A549 (cell line): ENCODE results near the gene COLEC12. TPM values are rescaled to one million over a fixed set of nuclear protein-coding genes. Genes with fewer than 3 reads are reported as not detected.

Experiments used
- ATAC-seq, 2 experiments: fragments of 200-7000 bp in 1 of 2; fragments of >200 bp in 1 of 2; cut with Nextera tagmentation in 1 of 2; cut with Tn5 transposase in 1 of 2; 3 replicates each; pipeline versions ENCODE4 v1.8.0 to v1.9.1; 2018 to 2020; ENCODE audit warnings: mild to moderate bottlenecking in 1 of 2, moderate library complexity in 1 of 2
- CTCF ChIA-PET: fragments of 300-600 bp; sonication (Branson Sonifier 250); formaldehyde crosslinking; extraction: SDS; loops from one replicate; lab custom pipeline; 2021; ENCODE audit warnings: antibody characterized with exemption, inconsistent platforms; lab: Yijun Ruan, JAX
- POLR2A ChIA-PET: fragments of 350-600 bp; formaldehyde crosslinking; extraction: SDS; loops from one replicate; lab custom pipeline; 2021; ENCODE audit warnings: antibody characterized with exemption, inconsistent platforms; lab: Yijun Ruan, JAX
- DNase-seq, 2 experiments: peaks; one replicate each; pipeline versions ENCODE4 v3.0.0 to v3.0.0-alpha.2; 2011 to 2016; ENCODE audit warnings: low read depth in 1 of 2, low spot score in 1 of 2
- FAIRE-seq: peaks from 2 replicates; lab custom pipeline; 2011; peaks lifted over from hg19 to GRCh38; lab: Jason Lieb, UNC
- H3K27ac ChIP-seq, 2 experiments: fragments of >200 bp; sonication (Bioruptor Twin); formaldehyde crosslinking; 3 replicates each; pipeline ENCODE4 v1.5.1; 2016 to 2017
- H3K4me1 ChIP-seq: fragments of >200 bp; sonication (Bioruptor Twin); formaldehyde crosslinking; 3 replicates; pipeline ENCODE4 v1.6.1; 2016
- H3K4me2 ChIP-seq: fragments of >200 bp; sonication (Bioruptor Twin); formaldehyde crosslinking; 3 replicates; pipeline ENCODE4 v1.6.1; 2016
- H3K4me3 ChIP-seq: fragments of >200 bp; sonication (Bioruptor Twin); formaldehyde crosslinking; 3 replicates; pipeline ENCODE4 v1.5.1; 2016
- H3K9me3 ChIP-seq: fragments of >200 bp; sonication (Bioruptor Twin); formaldehyde crosslinking; 3 replicates; pipeline ENCODE4 v1.6.1; 2016
- BHLHE40 ChIP-seq: IDR thresholded peaks from 2 replicates; pipeline ENCODE4 v1.6.1; 2012; ENCODE audit warnings: low read depth, low read length, inconsistent platforms
- CHD4 ChIP-seq: fragments of 200-600 bp; sonication (generic); IDR thresholded peaks from 2 replicates; pipeline ENCODE4 v1.6.1; 2016; ENCODE audit warnings: antibody characterized with exemption, mild to moderate bottlenecking, borderline replicate concordance
- EP300 ChIP-seq, 2 experiments: fragments of >200 bp; sonication (Bioruptor Twin); formaldehyde crosslinking; IDR thresholded peaks; 2 replicates in 1 of 2; 3 replicates in 1 of 2; pipeline ENCODE4 v1.6.1; 2016 to 2017
- ESRRA ChIP-seq: fragments of 150-350 bp; IDR thresholded peaks from 2 replicates; pipeline ENCODE4 v1.6.1; 2014; ENCODE audit warnings: mild to moderate bottlenecking, low read length, borderline replicate concordance
- FOSB ChIP-seq: fragments of 250-450 bp; sonication (Bioruptor Pico); IDR thresholded peaks from 2 replicates; pipeline ENCODE4 v1.5.0; 2020; ENCODE audit warnings: mild to moderate bottlenecking, moderate library complexity
- FOSL2 ChIP-seq, 2 experiments: fragments of 450-650 bp in 1 of 2; fragments of >200 bp in 1 of 2; sonication (Bioruptor Twin) in 1 of 2; formaldehyde crosslinking; IDR thresholded peaks; 2 replicates each; pipeline versions ENCODE4 v1.5.0 to v1.6.1; 2016 to 2020; ENCODE audit warnings: mild to moderate bottlenecking in 1 of 2, moderate library complexity in 1 of 2
- FOXS1 ChIP-seq: fragments of 250-450 bp; sonication (Bioruptor Pico); IDR thresholded peaks from 2 replicates; pipeline ENCODE4 v1.5.0; 2020; ENCODE audit warnings: mild to moderate bottlenecking, moderate library complexity
- GATA3 ChIP-seq: IDR thresholded peaks from 2 replicates; pipeline ENCODE4 v1.6.1; 2012; ENCODE audit warnings: borderline replicate concordance
- HDAC2 ChIP-seq: fragments of 200-600 bp; sonication (generic); IDR thresholded peaks from 2 replicates; pipeline ENCODE4 v1.6.1; 2016
- HOXA7 ChIP-seq: fragments of 250-450 bp; sonication (Bioruptor Pico); IDR thresholded peaks from 2 replicates; pipeline ENCODE4 v1.5.0; 2020; ENCODE audit warnings: mild to moderate bottlenecking, moderate library complexity
- HOXB5 ChIP-seq: fragments of 250-450 bp; sonication (Bioruptor Pico); IDR thresholded peaks from 2 replicates; pipeline ENCODE4 v1.5.0; 2020; ENCODE audit warnings: mild to moderate bottlenecking, moderate library complexity
- JUNB ChIP-seq: fragments of >200 bp; sonication (Bioruptor Twin); formaldehyde crosslinking; IDR thresholded peaks from 2 replicates; pipeline ENCODE4 v1.6.1; 2016
- KDM5A ChIP-seq: fragments of 200-600 bp; sonication (generic); IDR thresholded peaks from 2 replicates; pipeline ENCODE4 v1.6.1; 2016; ENCODE audit warnings: antibody characterized with exemption, mild to moderate bottlenecking
- MAZ ChIP-seq: fragments of 150-350 bp; IDR thresholded peaks from 2 replicates; pipeline ENCODE4 v1.6.1; 2014; ENCODE audit warnings: antibody characterized with exemption, low read depth, low read length, borderline replicate concordance
- NR3C1 ChIP-seq: fragments of >200 bp; sonication (Bioruptor Twin); formaldehyde crosslinking; IDR thresholded peaks from 3 replicates; pipeline ENCODE4 v1.6.1; 2017
- POLR2A ChIP-seq: IDR thresholded peaks from 2 replicates; pipeline ENCODE4 v1.6.1; 2012; ENCODE audit warnings: mild to moderate bottlenecking, low read length
- RAD21 ChIP-seq, 2 experiments: fragments of >200 bp in 1 of 2; sonication (Bioruptor Twin) in 1 of 2; formaldehyde crosslinking in 1 of 2; IDR thresholded peaks in 1 of 2; conservative IDR thresholded peaks in 1 of 2; 2 replicates in 1 of 2; 3 replicates in 1 of 2; pipeline ENCODE4 v1.6.1; 2012 to 2018; ENCODE audit warnings: inconsistent platforms in 1 of 2
- RCOR1 ChIP-seq: fragments of 150-350 bp; IDR thresholded peaks from 2 replicates; pipeline ENCODE4 v1.6.1; 2014; ENCODE audit warnings: antibody characterized with exemption, low read length, low read depth
- RFX5 ChIP-seq: fragments of 450-650 bp; IDR thresholded peaks from 2 replicates; pipeline ENCODE4 v1.7.1; 2014; ENCODE audit warnings: antibody characterized with exemption, mild to moderate bottlenecking, moderate library complexity
- SMC3 ChIP-seq: fragments of >200 bp; sonication (Bioruptor Twin); formaldehyde crosslinking; IDR thresholded peaks from 3 replicates; pipeline ENCODE4 v1.6.1; 2018; ENCODE audit warnings: inconsistent platforms
- SREBF2 ChIP-seq: fragments of 450-650 bp; IDR thresholded peaks from 2 replicates; pipeline ENCODE4 v1.6.1; 2014; ENCODE audit warnings: mild to moderate bottlenecking, moderate library complexity
- TFCP2L1 ChIP-seq: fragments of 250-450 bp; sonication (Bioruptor Pico); IDR thresholded peaks from 2 replicates; pipeline ENCODE4 v1.5.0; 2021; ENCODE audit warnings: mild to moderate bottlenecking
- TP53 ChIP-seq: fragments of 250-450 bp; sonication (Bioruptor Pico); IDR thresholded peaks from 2 replicates; pipeline ENCODE4 v1.5.0; 2021; ENCODE audit warnings: mild to moderate bottlenecking, moderate library complexity
- ZC3H11A ChIP-seq: fragments of 450-650 bp; IDR thresholded peaks from 2 replicates; pipeline ENCODE4 v1.6.1; 2014; ENCODE audit warnings: antibody characterized with exemption, mild to moderate bottlenecking
- ZFP36 ChIP-seq: fragments of 450-650 bp; IDR thresholded peaks from 2 replicates; pipeline ENCODE4 v1.6.1; 2014; ENCODE audit warnings: borderline replicate concordance; ENCODE audit not compliant: partially characterized antibody
- ZNF302 ChIP-seq: fragments of 250-450 bp; sonication (Bioruptor Pico); IDR thresholded peaks from 2 replicates; pipeline ENCODE4 v1.9.0; 2021; ENCODE audit warnings: inconsistent platforms, mild to moderate bottlenecking, moderate library complexity
- ZSCAN20 ChIP-seq: fragments of 250-450 bp; sonication (Bioruptor Pico); IDR thresholded peaks from 2 replicates; pipeline ENCODE4 v1.8.0; 2022; ENCODE audit warnings: mild to moderate bottlenecking, moderate library complexity
- WGBS: methylation state at CpG from one replicate; pipeline ENCODE4 v1.1.6; 2017; ENCODE audit errors: missing lambda C conversion rate; 5-methylcytosine and 5-hydroxymethylcytosine counted together
- polyA plus RNA-seq, 4 experiments: library from polyadenylated mRNA; depleted of rRNA in 3 of 4; stranded (reverse); fragments of >200 nt; fragmentation: RNase III in 1 of 4; extraction: RNeasy Plus Mini Kit Qiagen cat#74134 plus additional on column Dnase treatment in 1 of 4; gene quantifications; 2 replicates in 3 of 4; 3 replicates in 1 of 4; pipeline ENCODE4 v1.2.3, GENCODE V29; 2011 to 2017
- TF ChIP-seq, protein P1 (sequence below): fragments of 150-350 bp; IDR thresholded peaks from 2 replicates; pipeline ENCODE4 v1.6.1; 2014; ENCODE audit warnings: low read depth, mild to moderate bottlenecking, low read length
- TF ChIP-seq, protein P2 (sequence below): fragments of 200-600 bp; sonication (generic); IDR thresholded peaks from 2 replicates; pipeline ENCODE4 v1.6.1; 2016; ENCODE audit warnings: antibody characterized with exemption, mild to moderate bottlenecking, moderate library complexity
- TF ChIP-seq, protein P3 (sequence below): IDR thresholded peaks from 2 replicates; pipeline ENCODE4 v1.6.1; 2012
- TF ChIP-seq, protein P4 (sequence below): fragments of 250-450 bp; sonication (Bioruptor Pico); IDR thresholded peaks from 2 replicates; pipeline ENCODE4 v1.5.0; 2021; ENCODE audit warnings: mild to moderate bottlenecking, moderate library complexity, borderline replicate concordance
- TF ChIP-seq, protein P5 (sequence below): fragments of 450-650 bp; IDR thresholded peaks from 2 replicates; pipeline ENCODE4 v1.6.1; 2014; ENCODE audit warnings: antibody characterized with exemption

COLEC12 gene
- polyA plus RNA-seq, 2 of the 4 experiments (the other 2 are of a cell fraction), result 0.01 TPM; not detected in 1

DNA sequence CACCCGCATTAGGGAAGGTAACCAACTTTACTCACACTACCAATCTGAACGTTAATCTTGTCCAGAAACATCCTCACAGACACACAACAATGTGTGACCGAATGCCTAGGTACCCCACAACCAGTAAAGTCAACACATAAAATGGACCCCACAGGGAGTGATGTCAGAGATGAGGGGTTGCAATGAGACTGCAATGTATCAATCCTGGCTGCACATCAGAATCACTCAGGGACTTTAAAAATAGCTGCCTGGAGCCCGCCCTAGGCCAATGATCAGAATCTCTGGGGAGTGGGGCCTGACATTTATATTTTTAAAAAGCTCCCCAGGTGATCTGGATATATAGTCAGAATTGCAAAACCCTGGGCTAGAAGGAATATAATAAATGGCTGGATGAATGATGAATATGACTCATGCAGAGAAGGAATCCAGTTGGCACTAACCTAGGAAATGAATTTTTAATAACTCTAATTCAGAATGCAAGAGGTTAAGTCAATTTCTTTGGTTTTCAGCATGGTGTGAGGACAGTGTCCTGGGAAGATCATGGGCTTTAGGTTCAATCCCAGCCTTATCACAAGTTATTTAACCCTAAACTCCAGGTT, 92.8 kb downstream of the COLEC12 start:
- ChIA-PET CTCF (no interaction called here), POLR2A (no interaction called here)
- 66% methylated on average over 4 of the region's 4 CpGs for WGBS
- ATAC-seq (no peak), DNase-seq (no peak), FAIRE-seq (no peak)
- Histone ChIP-seq H3K27ac (no peak overlapping the region), H3K4me1 (no peaks in the 10 kb centered on the region), H3K4me2 (no peak overlapping the region), H3K9me3 (no peaks in the 10 kb centered on the region), H3K4me3 (no peak overlapping the region)
- TF ChIP-seq CHD4 (no peak), SMC3 (no peak), ESRRA (no peak), ZC3H11A (no peak), SREBF2 (no peak), NR3C1 (no peak), KDM5A (no peak), JUNB (no peak), FOSL2 (IDR thresholded peaks at IDR 0.05) (no peak), FOSL2 (CRISPR knock-in tag; IDR thresholded peaks at IDR 0.05) (no peak), HOXB5 (CRISPR knock-in tag) (no peak), TP53 (no peak), HOXA7 (CRISPR knock-in tag) (no peak), TFCP2L1 (CRISPR knock-in tag) (no peak), BHLHE40 (no peak)
- TF ChIP-seq, protein P1, sequence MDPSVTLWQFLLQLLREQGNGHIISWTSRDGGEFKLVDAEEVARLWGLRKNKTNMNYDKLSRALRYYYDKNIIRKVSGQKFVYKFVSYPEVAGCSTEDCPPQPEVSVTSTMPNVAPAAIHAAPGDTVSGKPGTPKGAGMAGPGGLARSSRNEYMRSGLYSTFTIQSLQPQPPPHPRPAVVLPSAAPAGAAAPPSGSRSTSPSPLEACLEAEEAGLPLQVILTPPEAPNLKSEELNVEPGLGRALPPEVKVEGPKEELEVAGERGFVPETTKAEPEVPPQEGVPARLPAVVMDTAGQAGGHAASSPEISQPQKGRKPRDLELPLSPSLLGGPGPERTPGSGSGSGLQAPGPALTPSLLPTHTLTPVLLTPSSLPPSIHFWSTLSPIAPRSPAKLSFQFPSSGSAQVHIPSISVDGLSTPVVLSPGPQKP, result no peak
- TF ChIP-seq, protein P2, sequence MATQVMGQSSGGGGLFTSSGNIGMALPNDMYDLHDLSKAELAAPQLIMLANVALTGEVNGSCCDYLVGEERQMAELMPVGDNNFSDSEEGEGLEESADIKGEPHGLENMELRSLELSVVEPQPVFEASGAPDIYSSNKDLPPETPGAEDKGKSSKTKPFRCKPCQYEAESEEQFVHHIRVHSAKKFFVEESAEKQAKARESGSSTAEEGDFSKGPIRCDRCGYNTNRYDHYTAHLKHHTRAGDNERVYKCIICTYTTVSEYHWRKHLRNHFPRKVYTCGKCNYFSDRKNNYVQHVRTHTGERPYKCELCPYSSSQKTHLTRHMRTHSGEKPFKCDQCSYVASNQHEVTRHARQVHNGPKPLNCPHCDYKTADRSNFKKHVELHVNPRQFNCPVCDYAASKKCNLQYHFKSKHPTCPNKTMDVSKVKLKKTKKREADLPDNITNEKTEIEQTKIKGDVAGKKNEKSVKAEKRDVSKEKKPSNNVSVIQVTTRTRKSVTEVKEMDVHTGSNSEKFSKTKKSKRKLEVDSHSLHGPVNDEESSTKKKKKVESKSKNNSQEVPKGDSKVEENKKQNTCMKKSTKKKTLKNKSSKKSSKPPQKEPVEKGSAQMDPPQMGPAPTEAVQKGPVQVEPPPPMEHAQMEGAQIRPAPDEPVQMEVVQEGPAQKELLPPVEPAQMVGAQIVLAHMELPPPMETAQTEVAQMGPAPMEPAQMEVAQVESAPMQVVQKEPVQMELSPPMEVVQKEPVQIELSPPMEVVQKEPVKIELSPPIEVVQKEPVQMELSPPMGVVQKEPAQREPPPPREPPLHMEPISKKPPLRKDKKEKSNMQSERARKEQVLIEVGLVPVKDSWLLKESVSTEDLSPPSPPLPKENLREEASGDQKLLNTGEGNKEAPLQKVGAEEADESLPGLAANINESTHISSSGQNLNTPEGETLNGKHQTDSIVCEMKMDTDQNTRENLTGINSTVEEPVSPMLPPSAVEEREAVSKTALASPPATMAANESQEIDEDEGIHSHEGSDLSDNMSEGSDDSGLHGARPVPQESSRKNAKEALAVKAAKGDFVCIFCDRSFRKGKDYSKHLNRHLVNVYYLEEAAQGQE, result no peak
- TF ChIP-seq, protein P3, sequence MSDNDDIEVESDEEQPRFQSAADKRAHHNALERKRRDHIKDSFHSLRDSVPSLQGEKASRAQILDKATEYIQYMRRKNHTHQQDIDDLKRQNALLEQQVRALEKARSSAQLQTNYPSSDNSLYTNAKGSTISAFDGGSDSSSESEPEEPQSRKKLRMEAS, result no peak
- TF ChIP-seq, protein P4, sequence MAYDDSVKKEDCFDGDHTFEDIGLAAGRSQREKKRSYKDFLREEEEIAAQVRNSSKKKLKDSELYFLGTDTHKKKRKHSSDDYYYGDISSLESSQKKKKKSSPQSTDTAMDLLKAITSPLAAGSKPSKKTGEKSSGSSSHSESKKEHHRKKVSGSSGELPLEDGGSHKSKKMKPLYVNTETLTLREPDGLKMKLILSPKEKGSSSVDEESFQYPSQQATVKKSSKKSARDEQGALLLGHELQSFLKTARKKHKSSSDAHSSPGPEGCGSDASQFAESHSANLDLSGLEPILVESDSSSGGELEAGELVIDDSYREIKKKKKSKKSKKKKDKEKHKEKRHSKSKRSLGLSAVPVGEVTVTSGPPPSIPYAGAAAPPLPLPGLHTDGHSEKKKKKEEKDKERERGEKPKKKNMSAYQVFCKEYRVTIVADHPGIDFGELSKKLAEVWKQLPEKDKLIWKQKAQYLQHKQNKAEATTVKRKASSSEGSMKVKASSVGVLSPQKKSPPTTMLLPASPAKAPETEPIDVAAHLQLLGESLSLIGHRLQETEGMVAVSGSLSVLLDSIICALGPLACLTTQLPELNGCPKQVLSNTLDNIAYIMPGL, result no peak
- TF ChIP-seq, protein P5, sequence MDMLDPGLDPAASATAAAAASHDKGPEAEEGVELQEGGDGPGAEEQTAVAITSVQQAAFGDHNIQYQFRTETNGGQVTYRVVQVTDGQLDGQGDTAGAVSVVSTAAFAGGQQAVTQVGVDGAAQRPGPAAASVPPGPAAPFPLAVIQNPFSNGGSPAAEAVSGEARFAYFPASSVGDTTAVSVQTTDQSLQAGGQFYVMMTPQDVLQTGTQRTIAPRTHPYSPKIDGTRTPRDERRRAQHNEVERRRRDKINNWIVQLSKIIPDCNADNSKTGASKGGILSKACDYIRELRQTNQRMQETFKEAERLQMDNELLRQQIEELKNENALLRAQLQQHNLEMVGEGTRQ, result no peak

DNA sequence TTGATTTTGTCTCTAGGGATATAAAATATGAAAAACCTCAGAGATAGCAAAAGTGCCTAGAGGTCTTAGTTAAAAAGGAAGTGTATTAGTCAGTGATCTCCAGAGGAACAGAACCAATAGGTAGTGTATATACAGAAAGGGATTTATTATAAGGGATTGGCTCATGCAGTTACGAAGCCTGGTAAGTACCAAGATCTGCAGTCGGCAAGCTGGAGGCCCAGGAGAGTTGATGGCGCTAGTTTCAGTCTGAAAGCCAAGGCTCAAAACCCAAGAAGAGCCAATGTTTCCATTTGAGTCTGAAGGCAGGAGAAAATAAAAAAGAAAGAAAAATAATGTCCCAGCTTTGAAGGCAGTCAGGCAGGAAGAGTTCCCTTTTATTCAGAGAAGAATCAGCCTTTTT, 93.3 kb downstream of the COLEC12 start:
- no peak overlapping the region for H3K27ac ChIP-seq
- H3K9me3 ChIP-seq, result no peaks in the 10 kb centered on the region
- H3K4me2 ChIP-seq, result no peak overlapping the region
- FAIRE-seq, result no peak
- DNase-seq, result no peak
- WGBS, result 89% methylated on average over 3 of the region's 3 CpGs
- H3K4me3 ChIP-seq, result no peak overlapping the region
- POLR2A ChIA-PET, result no interaction called here
- CTCF ChIA-PET, result no interaction called here
- no peaks in the 10 kb centered on the region for H3K4me1 ChIP-seq
- no peak for ATAC-seq
- no peak for TF ChIP-seq HOXB5 (CRISPR knock-in tag)
- no peak for TF ChIP-seq ZSCAN20 (CRISPR knock-in tag)
- TF ChIP-seq FOSB (CRISPR knock-in tag), result no peak
- no peak for TF ChIP-seq FOXS1 (CRISPR knock-in tag)
- TF ChIP-seq ZNF302 (CRISPR knock-in tag), result no peak
- TF ChIP-seq FOSL2 (IDR thresholded peaks at IDR 0.05), result no peak
- no peak for TF ChIP-seq FOSL2 (CRISPR knock-in tag; IDR thresholded peaks at IDR 0.05)
- TF ChIP-seq CHD4, result no peak
- TF ChIP-seq ZFP36, result no peak
- no peak for TF ChIP-seq EP300 (IDR thresholded peaks at IDR 0.05)
- no peak for TF ChIP-seq NR3C1
- TF ChIP-seq RFX5, result no peak
- no peak for TF ChIP-seq RAD21 (conservative IDR thresholded peaks at IDR 0.05 in 1 of 2, IDR thresholded peaks at IDR 0.05 in 1 of 2)
- no peak for TF ChIP-seq HDAC2
- no peak for TF ChIP-seq MAZ
- no peak for TF ChIP-seq POLR2A
- TF ChIP-seq RCOR1, result no peak
- TF ChIP-seq, protein P3, result no peak
- no peak for TF ChIP-seq GATA3
